Epithelial cell of esophagus (primary cell): ENCODE measurements around the gene OSBPL2.

Experiments used
- DNase-seq: peaks from one replicate; pipeline ENCODE4 v3.0.0; 2010; ENCODE audit warnings: low read depth
- H3K4me3 ChIP-seq: 2 replicates; pipeline ENCODE4 v1.5.1; 2011; ENCODE audit warnings: mild to moderate bottlenecking, low read length, control low read depth
- TF ChIP-seq, protein P1 (sequence below): IDR thresholded peaks from 2 replicates; pipeline ENCODE4 v1.5.1; 2011; ENCODE audit warnings: low read depth, mild to moderate bottlenecking, low read length, control low read depth, inconsistent platforms; ENCODE audit not compliant: insufficient read depth; ENCODE audit errors: missing control alignments

OSBPL2 gene

DNA sequence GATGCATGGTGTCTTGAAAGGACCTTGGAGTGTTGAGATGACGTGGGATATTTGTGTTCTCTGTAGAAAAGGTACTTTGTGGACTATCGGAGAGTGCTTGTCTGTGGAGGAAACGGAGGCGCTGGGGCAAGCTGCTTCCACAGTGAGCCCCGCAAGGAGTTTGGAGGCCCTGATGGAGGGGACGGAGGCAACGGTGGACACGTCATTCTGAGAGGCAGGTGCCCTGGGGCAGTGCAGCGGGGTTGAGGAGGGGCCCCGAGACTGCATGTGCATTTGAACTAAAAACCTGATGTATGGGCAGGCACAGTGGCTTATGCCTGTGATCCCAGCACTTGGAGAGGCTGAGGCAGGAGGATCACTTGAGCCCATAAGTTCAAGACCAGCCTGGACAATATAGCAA lies 42.6 kb upstream of the OSBPL2 start:
- TF ChIP-seq, protein P1, sequence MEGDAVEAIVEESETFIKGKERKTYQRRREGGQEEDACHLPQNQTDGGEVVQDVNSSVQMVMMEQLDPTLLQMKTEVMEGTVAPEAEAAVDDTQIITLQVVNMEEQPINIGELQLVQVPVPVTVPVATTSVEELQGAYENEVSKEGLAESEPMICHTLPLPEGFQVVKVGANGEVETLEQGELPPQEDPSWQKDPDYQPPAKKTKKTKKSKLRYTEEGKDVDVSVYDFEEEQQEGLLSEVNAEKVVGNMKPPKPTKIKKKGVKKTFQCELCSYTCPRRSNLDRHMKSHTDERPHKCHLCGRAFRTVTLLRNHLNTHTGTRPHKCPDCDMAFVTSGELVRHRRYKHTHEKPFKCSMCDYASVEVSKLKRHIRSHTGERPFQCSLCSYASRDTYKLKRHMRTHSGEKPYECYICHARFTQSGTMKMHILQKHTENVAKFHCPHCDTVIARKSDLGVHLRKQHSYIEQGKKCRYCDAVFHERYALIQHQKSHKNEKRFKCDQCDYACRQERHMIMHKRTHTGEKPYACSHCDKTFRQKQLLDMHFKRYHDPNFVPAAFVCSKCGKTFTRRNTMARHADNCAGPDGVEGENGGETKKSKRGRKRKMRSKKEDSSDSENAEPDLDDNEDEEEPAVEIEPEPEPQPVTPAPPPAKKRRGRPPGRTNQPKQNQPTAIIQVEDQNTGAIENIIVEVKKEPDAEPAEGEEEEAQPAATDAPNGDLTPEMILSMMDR: no peak
- H3K4me3 ChIP-seq: no peak overlapping the region
- no peak for DNase-seq

DNA sequence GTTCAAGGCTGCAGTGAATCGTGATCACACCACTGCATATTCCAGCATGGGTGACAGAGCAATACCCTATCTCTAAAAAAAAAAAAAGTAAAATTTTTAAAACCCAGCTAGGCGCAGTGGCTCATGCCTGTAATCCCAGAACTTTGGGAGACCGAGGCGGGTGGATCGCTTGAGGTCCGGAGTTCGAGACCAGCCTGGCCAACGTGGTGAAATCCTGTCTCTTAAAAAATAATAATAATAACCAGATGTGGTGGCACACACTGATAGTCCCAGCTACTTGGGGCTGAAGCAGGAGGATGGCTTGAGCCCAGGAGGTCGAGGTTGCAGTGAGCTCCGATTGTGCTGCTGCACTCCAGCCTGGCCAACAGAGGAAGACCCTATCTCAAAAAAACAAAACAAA lies 42.0 kb upstream of the OSBPL2 start:
- H3K4me3 ChIP-seq: no peak overlapping the region
- TF ChIP-seq, protein P1: no peak
- DNase-seq: no peak

DNA sequence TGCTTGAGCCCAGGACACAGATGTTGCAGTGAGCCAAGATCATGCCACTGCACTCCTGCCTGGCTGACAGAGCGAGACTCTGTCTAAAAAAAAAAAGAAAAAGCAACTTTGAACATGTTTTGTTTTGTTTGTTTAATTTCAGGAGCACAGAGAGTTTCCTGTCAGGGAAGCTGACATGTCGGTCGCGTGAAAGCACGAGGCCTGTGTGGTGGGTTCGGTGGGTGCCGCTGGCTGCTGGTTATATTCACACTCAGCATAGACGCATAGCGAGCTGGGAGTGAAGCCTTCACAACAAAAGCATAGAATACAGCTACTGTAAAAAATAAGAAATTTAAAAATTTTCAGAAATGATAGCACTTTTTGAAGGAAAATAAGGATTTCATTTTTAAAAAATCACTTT lies 41.0 kb upstream of the OSBPL2 start:
- H3K4me3 ChIP-seq: no peak overlapping the region
- no peak for DNase-seq
- TF ChIP-seq, protein P1: no peak

DNA sequence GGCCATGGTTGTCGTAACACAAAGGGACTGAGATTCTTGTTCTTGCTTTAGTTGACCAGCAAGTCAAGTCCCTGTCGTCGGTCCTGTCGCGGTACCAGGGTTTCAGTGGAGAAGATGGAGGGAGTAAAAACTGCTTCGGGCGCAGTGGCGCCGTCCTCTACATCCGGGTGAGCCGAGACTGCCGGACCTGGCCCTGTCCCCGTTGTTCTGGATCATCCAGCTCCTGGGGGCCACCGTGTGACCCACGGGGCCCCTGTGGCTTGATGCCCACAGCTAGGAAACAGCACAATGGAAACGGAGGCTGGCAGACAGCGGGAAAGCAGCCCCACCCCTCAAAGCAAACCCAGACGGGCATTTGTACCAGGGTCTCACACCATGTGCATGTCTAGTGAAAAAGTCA lies 40.5 kb upstream of the OSBPL2 start:
- TF ChIP-seq, protein P1: no peak
- DNase-seq: no peak
- H3K4me3 ChIP-seq: no peak overlapping the region

DNA sequence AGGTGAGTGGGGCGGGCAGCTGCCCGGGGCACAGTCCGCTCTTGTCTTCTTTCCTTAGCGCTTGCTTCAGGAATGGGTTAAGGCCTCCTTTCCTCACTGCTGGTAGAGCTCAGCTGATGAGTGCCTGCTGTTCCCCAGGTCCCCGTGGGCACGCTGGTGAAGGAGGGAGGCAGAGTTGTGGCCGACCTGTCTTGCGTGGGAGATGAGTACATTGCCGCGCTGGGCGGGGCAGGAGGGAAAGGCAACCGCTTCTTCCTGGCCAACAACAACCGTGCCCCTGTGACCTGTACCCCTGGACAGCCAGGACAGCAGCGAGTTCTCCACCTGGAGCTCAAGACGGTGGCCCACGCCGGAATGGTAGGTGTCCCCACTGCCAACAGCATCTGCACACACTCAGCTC lies 39.8 kb upstream of the OSBPL2 start:
- no peak overlapping the region for H3K4me3 ChIP-seq
- DNase-seq: no peak
- TF ChIP-seq, protein P1: no peak

DNA sequence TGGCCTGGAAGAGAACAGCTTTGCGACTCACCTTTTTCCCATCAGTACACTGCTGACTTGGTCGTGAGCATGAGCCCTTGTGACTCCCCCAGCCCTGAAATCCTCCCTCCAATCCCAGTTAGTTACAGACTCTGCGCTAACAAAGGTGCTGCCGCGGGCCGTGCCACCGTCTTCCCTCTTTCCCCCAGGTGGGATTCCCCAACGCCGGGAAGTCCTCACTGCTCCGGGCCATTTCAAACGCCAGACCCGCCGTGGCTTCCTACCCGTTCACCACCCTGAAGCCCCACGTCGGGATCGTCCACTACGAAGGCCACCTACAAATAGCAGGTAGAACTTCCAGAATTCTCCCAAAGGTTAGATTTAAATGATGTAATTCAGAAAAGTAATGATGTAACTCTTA lies 39.4 kb upstream of the OSBPL2 start:
- TF ChIP-seq, protein P1: no peak
- H3K4me3 ChIP-seq: no peak overlapping the region
- DNase-seq: no peak

DNA sequence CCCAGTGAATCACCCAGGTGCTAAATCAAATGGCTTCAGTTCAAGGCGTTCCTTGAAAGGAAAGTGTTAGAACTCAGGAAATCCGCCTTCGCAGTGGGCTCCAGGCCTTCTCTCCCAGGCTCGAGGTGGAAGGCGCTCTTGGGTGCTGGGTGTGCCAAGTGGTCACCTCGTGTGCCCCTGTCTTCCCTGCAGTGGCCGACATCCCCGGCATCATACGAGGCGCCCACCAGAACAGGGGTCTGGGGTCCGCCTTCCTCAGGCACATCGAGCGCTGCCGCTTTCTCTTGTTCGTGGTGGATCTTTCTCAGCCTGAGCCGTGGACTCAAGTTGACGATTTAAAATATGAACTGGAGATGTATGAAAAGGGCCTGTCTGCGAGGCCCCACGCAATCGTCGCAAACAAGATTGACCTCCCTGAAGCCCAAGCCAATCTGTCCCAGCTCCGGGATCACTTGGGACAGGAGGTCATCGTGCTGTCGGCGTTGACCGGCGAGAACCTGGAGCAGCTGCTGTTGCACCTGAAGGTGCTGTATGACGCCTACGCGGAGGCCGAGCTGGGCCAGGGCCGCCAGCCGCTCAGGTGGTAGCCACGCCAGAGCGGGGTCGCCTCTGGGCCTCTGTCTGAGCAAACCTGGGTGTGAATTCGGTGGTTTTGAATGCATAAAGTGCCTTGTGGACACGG lies 37.7 kb upstream of the OSBPL2 start:
- TF ChIP-seq, protein P1: no peak
- no peak for DNase-seq
- no peak overlapping the region for H3K4me3 ChIP-seq
